Activated CD8-positive, alpha-beta memory T cell treated with anti-CD3 and anti-CD28 coated beads for 1 hour (primary cell): ENCODE results near the gene DOK7.

Experiments
- DNase-seq, 2 donors: peaks; one replicate each; pipeline ENCODE4 v3.0.0-alpha.2; 2020; ENCODE audit warnings: low read depth in 1 of 2; ENCODE audit errors: extremely low read depth in 1 of 2

DOK7 gene

GRCh38 chr4:3518511-3518880 lies 55.4 kb downstream of the DOK7 start:
- DNase-seq: no peak

- DNase-seq: no peak
Measured at GRCh38 chr4:3518941-3519340, 55.8 kb downstream of the DOK7 start.

- DNase-seq: no peak
Measured at GRCh38 chr4:3519468-3520264, 56.6 kb downstream of the DOK7 start.

- DNase-seq: no peak
Measured at GRCh38 chr4:3520276-3520675, 57.2 kb downstream of the DOK7 start.

- DNase-seq: no peak
Measured at GRCh38 chr4:3520796-3521600, 57.9 kb downstream of the DOK7 start.

- no peak for DNase-seq
Measured at GRCh38 chr4:3521621-3522325, 58.7 kb downstream of the DOK7 start.

GRCh38 chr4:3522326-3522640 lies 59.2 kb downstream of the DOK7 start:
- no peak for DNase-seq

- DNase-seq: no peak
Measured at GRCh38 chr4:3522651-3523050, 59.5 kb downstream of the DOK7 start.

GRCh38 chr4:3523146-3523627 lies 60.1 kb downstream of the DOK7 start:
- no peak for DNase-seq

- DNase-seq: no peak
Measured at GRCh38 chr4:3523628-3524221, 60.6 kb downstream of the DOK7 start.

- no peak for DNase-seq
Measured at GRCh38 chr4:3524349-3524748, 61.2 kb downstream of the DOK7 start.

- DNase-seq: no peak
Measured at GRCh38 chr4:3524920-3525319, 61.8 kb downstream of the DOK7 start.

GRCh38 chr4:3525532-3526430 lies 62.7 kb downstream of the DOK7 start:
- no peak for DNase-seq

- no peak for DNase-seq
Measured at GRCh38 chr4:3526456-3526855, 63.4 kb downstream of the DOK7 start.

GRCh38 chr4:3527101-3527913 lies 64.2 kb downstream of the DOK7 start:
- DNase-seq: no peak

- no peak for DNase-seq
Measured at GRCh38 chr4:3527914-3528876, 65.1 kb downstream of the DOK7 start.

GRCh38 chr4:3529363-3529762 lies 66.3 kb downstream of the DOK7 start:
- no peak for DNase-seq

GRCh38 chr4:3530051-3530450 lies 66.9 kb downstream of the DOK7 start:
- no peak for DNase-seq
